Measurements from ENCODE around the gene TTI1.

The TTI1 gene

DNA sequence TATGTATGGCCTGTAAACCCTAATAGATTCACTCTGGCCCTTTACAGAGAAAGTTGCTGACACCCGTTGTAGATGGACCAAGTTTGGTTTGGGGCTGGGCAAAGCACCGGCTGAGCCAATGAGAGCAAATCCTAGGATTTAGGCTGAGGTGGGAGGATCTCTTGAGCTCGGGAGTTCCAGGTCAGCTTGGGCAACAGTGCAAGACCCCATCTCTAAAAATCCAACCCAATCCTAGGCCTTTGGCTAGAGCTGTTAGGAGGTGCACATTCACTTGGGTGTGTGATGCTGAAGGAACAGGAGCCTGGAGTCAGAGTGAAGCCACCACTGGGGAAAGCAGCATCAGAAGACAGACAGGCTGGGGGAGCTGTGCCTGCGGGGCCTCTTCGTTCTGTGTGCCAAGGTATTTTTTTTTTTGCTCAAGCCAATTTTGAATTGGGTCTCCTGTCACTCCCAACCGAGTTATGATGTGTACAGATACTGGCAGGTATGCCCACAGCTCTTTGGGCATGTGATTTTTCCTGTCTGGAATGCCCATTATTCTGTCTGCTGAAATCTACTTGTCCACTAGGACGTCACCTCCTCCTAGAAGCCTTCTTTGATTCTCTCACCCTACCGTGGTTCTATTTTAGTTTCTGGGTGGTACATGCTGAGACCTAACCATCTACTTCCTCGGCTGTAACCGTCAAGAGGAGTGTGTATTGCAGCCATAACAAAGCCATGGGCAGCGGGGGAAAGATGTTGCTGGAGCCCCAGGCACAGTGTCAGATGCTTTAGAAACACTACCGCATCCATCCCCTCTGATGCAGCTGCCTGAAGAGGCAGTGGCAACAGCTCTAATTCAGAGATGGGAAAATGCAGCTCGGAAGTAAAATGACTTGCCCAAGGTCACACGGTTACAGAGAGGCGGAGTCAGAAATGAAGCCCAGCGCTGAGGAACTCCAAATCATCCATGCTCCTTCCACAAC, 54.0 kb downstream of the TTI1 start:
- H3K4me3 ChIP-seq (replicated peaks in 1 of 2; ENCODE audit: low read depth in 2 of 2, low read length in 2 of 2), result no peak overlapping the region
- DNase-seq (ENCODE audit: low read depth in 2 of 2), result no peak
- TF ChIP-seq, protein P1, sequence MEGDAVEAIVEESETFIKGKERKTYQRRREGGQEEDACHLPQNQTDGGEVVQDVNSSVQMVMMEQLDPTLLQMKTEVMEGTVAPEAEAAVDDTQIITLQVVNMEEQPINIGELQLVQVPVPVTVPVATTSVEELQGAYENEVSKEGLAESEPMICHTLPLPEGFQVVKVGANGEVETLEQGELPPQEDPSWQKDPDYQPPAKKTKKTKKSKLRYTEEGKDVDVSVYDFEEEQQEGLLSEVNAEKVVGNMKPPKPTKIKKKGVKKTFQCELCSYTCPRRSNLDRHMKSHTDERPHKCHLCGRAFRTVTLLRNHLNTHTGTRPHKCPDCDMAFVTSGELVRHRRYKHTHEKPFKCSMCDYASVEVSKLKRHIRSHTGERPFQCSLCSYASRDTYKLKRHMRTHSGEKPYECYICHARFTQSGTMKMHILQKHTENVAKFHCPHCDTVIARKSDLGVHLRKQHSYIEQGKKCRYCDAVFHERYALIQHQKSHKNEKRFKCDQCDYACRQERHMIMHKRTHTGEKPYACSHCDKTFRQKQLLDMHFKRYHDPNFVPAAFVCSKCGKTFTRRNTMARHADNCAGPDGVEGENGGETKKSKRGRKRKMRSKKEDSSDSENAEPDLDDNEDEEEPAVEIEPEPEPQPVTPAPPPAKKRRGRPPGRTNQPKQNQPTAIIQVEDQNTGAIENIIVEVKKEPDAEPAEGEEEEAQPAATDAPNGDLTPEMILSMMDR (IDR thresholded peaks at IDR 0.05; ENCODE audit: low read depth, low read length), result no peak

DNA sequence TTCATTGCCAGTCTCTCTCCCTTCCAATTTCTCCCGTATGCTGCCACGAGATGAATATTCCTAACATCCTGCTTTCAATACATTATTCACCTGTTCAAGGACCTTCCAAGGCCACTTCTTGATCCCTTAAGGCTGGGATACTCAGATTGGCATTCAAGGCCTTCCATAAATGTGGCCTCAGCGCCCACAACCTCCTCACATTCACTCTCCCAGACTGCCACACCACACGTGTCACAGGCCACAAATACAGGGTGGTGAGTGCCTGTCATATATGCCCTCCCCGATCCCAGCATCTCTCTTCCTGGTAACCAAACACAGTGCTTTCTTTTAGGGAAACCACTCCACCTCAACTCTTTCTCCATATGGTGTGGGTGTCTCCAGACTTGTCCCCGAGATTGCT, 55.5 kb downstream of the TTI1 start:
- no peak for DNase-seq (ENCODE audit: low read depth in 2 of 2)
- TF ChIP-seq, protein P1 (IDR thresholded peaks at IDR 0.05; ENCODE audit: low read depth, low read length), result no peak
- no peak overlapping the region for H3K4me3 ChIP-seq (replicated peaks in 1 of 2; ENCODE audit: low read depth in 2 of 2, low read length in 2 of 2)

DNA sequence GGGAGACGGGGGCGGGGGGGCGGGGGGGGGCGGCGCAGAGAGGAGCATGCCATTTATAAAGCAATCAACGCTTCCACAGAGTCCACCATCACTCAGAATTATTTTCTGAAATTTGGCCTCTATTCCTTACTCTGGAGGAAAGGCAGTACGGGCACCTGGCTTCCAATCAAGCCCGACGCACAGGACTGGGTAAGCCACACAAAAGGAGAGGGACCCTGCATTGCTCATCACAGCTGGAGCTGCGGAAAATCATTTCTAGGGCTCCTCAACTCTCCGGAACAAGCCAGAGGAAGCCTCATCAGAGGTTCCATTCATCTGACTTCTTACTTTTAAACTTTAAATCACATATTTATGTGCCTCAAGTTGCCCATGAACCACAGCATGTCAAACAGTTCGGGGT, 55.9 kb downstream of the TTI1 start:
- TF ChIP-seq, protein P1 (IDR thresholded peaks at IDR 0.05; ENCODE audit: low read depth, low read length), result no peak
- no peak overlapping the region for H3K4me3 ChIP-seq (replicated peaks in 1 of 2; ENCODE audit: low read depth in 2 of 2, low read length in 2 of 2)
- DNase-seq (ENCODE audit: low read depth in 2 of 2), result no peak

DNA sequence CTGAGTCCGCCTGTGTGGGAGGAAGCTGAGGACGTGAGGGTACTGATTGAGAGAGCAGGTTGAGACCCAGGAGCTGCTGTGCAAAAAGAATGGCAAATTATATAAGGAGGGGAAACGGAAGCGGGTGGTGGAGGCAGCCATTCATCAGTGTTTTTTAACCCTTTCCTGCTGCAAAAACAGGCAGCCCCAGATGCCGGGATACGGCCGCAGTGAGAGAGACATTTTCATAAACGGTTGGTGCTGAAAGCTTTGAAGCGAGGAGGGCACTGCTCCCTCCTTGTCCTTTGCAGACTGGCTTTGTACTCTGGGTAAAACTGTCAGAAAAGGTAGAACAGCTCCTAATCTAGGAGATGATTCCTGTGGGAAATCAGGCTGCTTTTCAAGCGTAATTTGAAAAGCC, 56.4 kb downstream of the TTI1 start:
- DNase-seq (ENCODE audit: low read depth in 2 of 2), result no peak
- TF ChIP-seq, protein P1 (IDR thresholded peaks at IDR 0.05; ENCODE audit: low read depth, low read length), result no peak
- H3K4me3 ChIP-seq (replicated peaks in 1 of 2; ENCODE audit: low read depth in 2 of 2, low read length in 2 of 2), result no peak overlapping the region

DNA sequence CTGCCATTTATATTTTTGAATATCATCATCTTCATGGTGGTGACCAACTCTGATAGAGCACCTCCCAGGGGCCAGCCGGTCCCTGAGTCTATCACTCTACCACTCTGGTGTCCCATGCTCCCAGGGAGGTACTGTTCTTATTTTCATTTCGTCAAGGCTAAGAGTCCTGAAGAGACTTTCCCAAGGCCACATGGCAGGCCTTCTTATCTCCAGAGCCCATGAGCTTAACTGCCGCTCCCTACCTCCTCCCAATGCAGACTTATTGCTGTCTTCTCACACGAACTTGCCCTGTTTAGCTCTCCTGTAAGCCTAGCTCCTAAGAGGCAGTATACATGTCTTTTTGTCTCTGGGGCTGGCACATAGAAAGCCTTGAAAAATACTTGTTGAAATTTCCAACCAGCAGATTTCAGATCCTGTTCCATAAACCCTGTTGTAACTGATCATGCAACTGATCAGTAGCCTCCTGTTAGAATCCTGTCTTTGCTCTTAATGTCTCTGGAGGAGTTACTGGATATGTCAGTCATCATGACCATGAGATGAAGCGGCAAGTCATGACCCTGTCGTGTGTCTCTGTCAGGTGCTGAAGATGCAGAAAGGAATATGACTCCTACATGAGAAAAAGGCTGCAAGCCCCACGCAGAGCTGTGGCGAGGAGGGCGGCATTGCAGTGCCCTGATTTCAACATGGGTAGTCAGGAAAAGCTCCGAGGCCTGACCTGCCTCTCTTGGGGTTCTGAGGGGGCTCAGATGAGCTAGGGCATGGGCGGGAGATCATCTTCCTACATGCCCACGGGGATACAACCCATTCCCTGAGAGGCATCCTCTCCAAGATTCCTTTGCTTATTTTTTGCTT, 60.0 kb downstream of the TTI1 start:
- no peak for DNase-seq (ENCODE audit: low read depth in 2 of 2)
- TF ChIP-seq, protein P1 (IDR thresholded peaks at IDR 0.05; ENCODE audit: low read depth, low read length), result no peak
- H3K4me3 ChIP-seq (replicated peaks in 1 of 2; ENCODE audit: low read depth in 2 of 2, low read length in 2 of 2), result no peak overlapping the region

DNA sequence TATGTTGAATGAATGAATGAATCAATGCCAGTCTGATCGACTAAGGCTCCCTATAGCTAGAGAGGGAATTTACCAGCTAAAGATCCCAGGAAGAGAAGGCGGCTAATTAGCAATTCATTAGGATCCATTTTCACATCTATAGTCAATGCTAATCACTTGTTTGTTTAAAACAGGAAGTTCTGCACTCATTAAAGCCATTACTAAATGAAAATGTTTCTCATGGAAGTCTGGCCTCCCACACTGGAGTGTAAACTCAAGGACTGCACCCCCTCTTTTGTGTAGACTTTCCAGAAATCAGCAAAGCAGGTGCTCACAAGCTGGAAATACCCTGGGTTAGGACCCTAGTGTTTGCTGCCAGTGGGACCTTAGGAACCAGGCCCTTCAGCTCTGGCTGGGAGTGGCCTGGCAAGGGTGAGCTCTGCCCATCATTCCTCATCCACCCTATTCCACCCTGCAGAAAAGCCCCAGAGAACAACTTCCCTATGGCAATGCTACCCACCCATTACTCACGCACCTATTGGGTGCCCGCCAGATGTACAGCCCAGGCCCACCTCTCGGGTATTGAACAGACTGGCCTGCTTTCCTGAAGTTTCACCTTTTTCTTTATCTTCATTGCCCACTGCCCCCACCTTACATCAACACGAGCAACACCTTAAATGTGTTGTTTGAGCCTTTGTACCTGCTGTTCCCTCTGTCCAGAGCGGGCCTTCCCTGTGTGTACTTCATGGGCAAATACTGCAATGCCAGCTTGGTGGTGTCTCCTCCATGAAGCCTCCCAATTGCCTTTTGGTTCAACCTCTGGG, 60.8 kb downstream of the TTI1 start:
- no peak for DNase-seq (ENCODE audit: low read depth in 2 of 2)
- no peak overlapping the region for H3K4me3 ChIP-seq (replicated peaks in 1 of 2; ENCODE audit: low read depth in 2 of 2, low read length in 2 of 2)
- TF ChIP-seq, protein P1 (IDR thresholded peaks at IDR 0.05; ENCODE audit: low read depth, low read length), result no peak

All from cardiac fibroblast (primary cell).